HCT116 (cell line): ENCODE data around the gene FAM222B.
"Not testable (repeated sequence)": the region's sequence is repeated elsewhere in the genome, so short reads cannot be mapped to it uniquely, and the experiment has no call there.

Experiments
- EZH2 ChIP-seq: fragments of 200-600 bp; sonication (generic); IDR thresholded peaks from 2 replicates; pipeline ENCODE4 v1.6.1; 2017; ENCODE audit warnings: antibody characterized with exemption, mixed run types
- POLR2A ChIP-seq: IDR thresholded peaks from 2 replicates; pipeline ENCODE4 v1.7.0; 2011; ENCODE audit warnings: borderline replicate concordance; ENCODE audit not compliant: insufficient read depth, insufficient read length; ENCODE audit errors: extremely low read depth
- RAD21 ChIP-seq: IDR thresholded peaks from 2 replicates; pipeline ENCODE4 v1.6.1; 2012; ENCODE audit warnings: low read depth, mild to moderate bottlenecking
- SIN3A ChIP-seq: IDR thresholded peaks from 2 replicates; pipeline ENCODE4 v1.6.1; 2012; ENCODE audit warnings: low read depth
- ZNF274 ChIP-seq: fragments of 200-500 bp; sonication (Bioruptor generic); IDR thresholded peaks from 2 replicates; pipeline ENCODE4 v1.6.1; 2014; ENCODE audit warnings: mild to moderate bottlenecking, low read depth, low read length, inconsistent platforms
- TF ChIP-seq, protein P1 (sequence below), 3 experiments: fragments of 200-600 bp in 1 of 3; sonication (generic) in 1 of 3; IDR thresholded peaks in 2 of 3; conservative IDR thresholded peaks in 1 of 3; 2 replicates each; pipeline ENCODE4 v1.5.1; 2012 to 2017; ENCODE audit warnings: low read depth in 2 of 3, low read length in 2 of 3, antibody characterized with exemption in 1 of 3, borderline replicate concordance in 1 of 3, control low read depth in 1 of 3, mild to moderate bottlenecking in 1 of 3, mixed read lengths in 1 of 3, mixed run types in 1 of 3, moderate library complexity in 1 of 3; ENCODE audit not compliant: insufficient read depth in 1 of 3

GRCh38 chr17:28794846-28795441 is 47.6 kb downstream of the FAM222B start:
- TF ChIP-seq POLR2A, EZH2, RAD21, SIN3A, ZNF274: not testable (repeated sequence)
- TF ChIP-seq, protein P1, sequence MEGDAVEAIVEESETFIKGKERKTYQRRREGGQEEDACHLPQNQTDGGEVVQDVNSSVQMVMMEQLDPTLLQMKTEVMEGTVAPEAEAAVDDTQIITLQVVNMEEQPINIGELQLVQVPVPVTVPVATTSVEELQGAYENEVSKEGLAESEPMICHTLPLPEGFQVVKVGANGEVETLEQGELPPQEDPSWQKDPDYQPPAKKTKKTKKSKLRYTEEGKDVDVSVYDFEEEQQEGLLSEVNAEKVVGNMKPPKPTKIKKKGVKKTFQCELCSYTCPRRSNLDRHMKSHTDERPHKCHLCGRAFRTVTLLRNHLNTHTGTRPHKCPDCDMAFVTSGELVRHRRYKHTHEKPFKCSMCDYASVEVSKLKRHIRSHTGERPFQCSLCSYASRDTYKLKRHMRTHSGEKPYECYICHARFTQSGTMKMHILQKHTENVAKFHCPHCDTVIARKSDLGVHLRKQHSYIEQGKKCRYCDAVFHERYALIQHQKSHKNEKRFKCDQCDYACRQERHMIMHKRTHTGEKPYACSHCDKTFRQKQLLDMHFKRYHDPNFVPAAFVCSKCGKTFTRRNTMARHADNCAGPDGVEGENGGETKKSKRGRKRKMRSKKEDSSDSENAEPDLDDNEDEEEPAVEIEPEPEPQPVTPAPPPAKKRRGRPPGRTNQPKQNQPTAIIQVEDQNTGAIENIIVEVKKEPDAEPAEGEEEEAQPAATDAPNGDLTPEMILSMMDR (IDR thresholded peaks at IDR 0.05 in 2 of 3, conservative IDR thresholded peaks at IDR 0.05 in 1 of 3; ENCODE audit: borderline replicate concordance in 1 of 3, insufficient read depth in 1 of 3, low read depth in 2 of 3, low read length in 2 of 3): not testable (repeated sequence)
